SU-DHL-6 (cell line): ENCODE results near the gene EXOC3L4.

Source experiments
- H2AFZ ChIP-seq: fragments of 200-600 bp; sonication (generic); 2 replicates; pipeline ENCODE4 v1.6.1; 2014; ENCODE audit warnings: low read depth, mild to moderate bottlenecking, moderate library complexity, mixed read lengths, antibody characterized with exemption, low read length; ENCODE audit not compliant: severe bottlenecking
- H3F3A ChIP-seq: fragments of 200-600 bp; shearing (Covaris generic); 2 replicates; pipeline ENCODE4 v1.6.0; 2016; ENCODE audit warnings: antibody characterized with exemption, mild to moderate bottlenecking; ENCODE audit not compliant: insufficient read depth
- H3K27ac ChIP-seq: fragments of 200-600 bp; sonication (generic); 2 replicates; pipeline ENCODE4 v1.5.1; 2016; ENCODE audit warnings: low read depth, mild to moderate bottlenecking, low read length, moderate library complexity, mixed read lengths
- H3K27me3 ChIP-seq: fragments of 200-600 bp; sonication (generic), shearing (Covaris generic); 2 replicates; pipeline ENCODE4 v1.6.0; 2014; ENCODE audit warnings: mild to moderate bottlenecking, low read length
- H3K36me3 ChIP-seq: fragments of 200-600 bp; sonication (generic); 2 replicates; pipeline ENCODE4 v1.6.1; 2014; ENCODE audit warnings: mild to moderate bottlenecking, low read length, mixed read lengths
- H3K4me2 ChIP-seq: fragments of 300-600, 200-600 bp; shearing (Covaris generic), sonication (generic); 2 replicates; pipeline ENCODE4 v1.6.0; 2014; ENCODE audit warnings: low read length, low read depth, mild to moderate bottlenecking; ENCODE audit not compliant: poor library complexity, severe bottlenecking
- H3K4me3 ChIP-seq: fragments of 200-600 bp; sonication (generic); 2 replicates; pipeline ENCODE4 v1.5.1; 2014; ENCODE audit warnings: antibody characterized with exemption, low read length, mild to moderate bottlenecking, mixed read lengths; ENCODE audit not compliant: insufficient read depth, poor library complexity, severe bottlenecking
- H3K79me2 ChIP-seq: fragments of 200-600 bp; sonication (generic); 2 replicates; pipeline ENCODE4 v1.6.1; 2014; ENCODE audit warnings: mild to moderate bottlenecking, low read length, moderate library complexity; ENCODE audit not compliant: insufficient read depth
- H3K9ac ChIP-seq: fragments of 200-600 bp; sonication (generic); 2 replicates; pipeline ENCODE4 v1.7.0; 2014; ENCODE audit warnings: mild to moderate bottlenecking, low read length
- H3K9me2 ChIP-seq: fragments of 200-600 bp; sonication (generic); replicated peaks from 2 replicates; pipeline ENCODE4 v1.6.1; 2014; ENCODE audit warnings: low read length; ENCODE audit not compliant: insufficient read depth
- H3K9me3 ChIP-seq: fragments of 200-600 bp; sonication (generic); 2 replicates; pipeline ENCODE4 v1.6.1; 2014; ENCODE audit warnings: low read length, mixed read lengths; ENCODE audit not compliant: insufficient read depth
- H4K20me1 ChIP-seq: fragments of 200-600 bp; sonication (generic); 2 replicates; pipeline ENCODE4 v1.6.1; 2014; ENCODE audit warnings: low read depth, mild to moderate bottlenecking, antibody characterized with exemption, low read length, moderate library complexity, mixed read lengths
- EZH2phosphoT487 ChIP-seq: fragments of 200-600 bp; sonication (generic), shearing (Covaris generic); conservative IDR thresholded peaks from 2 replicates; pipeline ENCODE4 v1.6.1; 2018; ENCODE audit warnings: mild to moderate bottlenecking, antibody characterized with exemption, low read length, moderate library complexity, mixed read lengths
- TF ChIP-seq, protein P1 (sequence below): fragments of 200-600 bp; sonication (generic); IDR thresholded peaks from one replicate; pipeline ENCODE4 v1.5.1; 2017; ENCODE audit warnings: antibody characterized with exemption, mild to moderate bottlenecking, low read length, moderate library complexity; ENCODE audit not compliant: insufficient read depth, poor library complexity, severe bottlenecking

The EXOC3L4 gene

DNA sequence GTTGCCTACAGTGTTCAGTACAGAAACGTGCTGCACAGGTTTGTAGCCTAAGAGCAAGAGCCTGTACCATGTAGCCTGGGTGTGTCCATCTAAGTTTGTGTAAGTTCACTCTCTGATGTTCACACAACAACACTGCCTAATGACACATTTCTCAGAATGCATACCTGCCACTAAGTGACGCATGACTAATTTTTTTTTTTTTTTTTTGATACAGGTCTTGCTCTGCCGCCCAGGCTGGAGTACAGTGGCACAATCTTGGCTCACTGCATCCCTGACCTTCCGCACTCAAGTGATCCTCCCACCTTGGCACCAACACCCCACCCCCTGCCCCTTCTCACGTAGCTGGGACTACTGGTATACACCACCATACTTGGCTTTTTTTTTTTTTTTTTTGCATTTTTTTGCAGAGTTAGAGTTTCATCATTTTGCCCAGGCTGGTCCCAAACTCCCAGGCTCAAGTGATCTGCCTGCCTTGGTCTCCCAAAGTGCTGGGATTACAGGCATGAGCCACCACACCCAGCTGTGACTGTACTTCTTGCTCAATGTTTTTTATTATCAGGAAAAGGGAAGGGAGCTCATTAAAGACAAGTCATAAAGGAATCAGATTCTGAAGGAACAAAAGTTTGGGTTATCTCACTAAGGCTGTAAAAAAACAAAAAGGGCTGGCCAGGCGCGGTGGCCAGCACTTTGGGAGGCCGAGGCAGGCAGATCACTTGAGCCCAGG, 27.1 kb upstream of the EXOC3L4 start:
- no peaks in the 10 kb centered on the region for H3F3A ChIP-seq
- H3K9ac ChIP-seq: no peak overlapping the region
- no peaks in the 10 kb centered on the region for H3K9me3 ChIP-seq
- TF ChIP-seq, protein P1, sequence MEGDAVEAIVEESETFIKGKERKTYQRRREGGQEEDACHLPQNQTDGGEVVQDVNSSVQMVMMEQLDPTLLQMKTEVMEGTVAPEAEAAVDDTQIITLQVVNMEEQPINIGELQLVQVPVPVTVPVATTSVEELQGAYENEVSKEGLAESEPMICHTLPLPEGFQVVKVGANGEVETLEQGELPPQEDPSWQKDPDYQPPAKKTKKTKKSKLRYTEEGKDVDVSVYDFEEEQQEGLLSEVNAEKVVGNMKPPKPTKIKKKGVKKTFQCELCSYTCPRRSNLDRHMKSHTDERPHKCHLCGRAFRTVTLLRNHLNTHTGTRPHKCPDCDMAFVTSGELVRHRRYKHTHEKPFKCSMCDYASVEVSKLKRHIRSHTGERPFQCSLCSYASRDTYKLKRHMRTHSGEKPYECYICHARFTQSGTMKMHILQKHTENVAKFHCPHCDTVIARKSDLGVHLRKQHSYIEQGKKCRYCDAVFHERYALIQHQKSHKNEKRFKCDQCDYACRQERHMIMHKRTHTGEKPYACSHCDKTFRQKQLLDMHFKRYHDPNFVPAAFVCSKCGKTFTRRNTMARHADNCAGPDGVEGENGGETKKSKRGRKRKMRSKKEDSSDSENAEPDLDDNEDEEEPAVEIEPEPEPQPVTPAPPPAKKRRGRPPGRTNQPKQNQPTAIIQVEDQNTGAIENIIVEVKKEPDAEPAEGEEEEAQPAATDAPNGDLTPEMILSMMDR: no peak
- no peak for TF ChIP-seq EZH2phosphoT487
- H3K4me2 ChIP-seq: no peak overlapping the region
- no peaks in the 10 kb centered on the region for H3K36me3 ChIP-seq
- H3K27ac ChIP-seq: no peak overlapping the region
- no peak overlapping the region for H2AFZ ChIP-seq
- no peaks in the 10 kb centered on the region for H3K27me3 ChIP-seq
- no peaks in the 10 kb centered on the region for H3K79me2 ChIP-seq
- no peak overlapping the region for H3K4me3 ChIP-seq
- no peaks in the 10 kb centered on the region for H4K20me1 ChIP-seq
- no peaks in the 10 kb centered on the region for H3K9me2 ChIP-seq

DNA sequence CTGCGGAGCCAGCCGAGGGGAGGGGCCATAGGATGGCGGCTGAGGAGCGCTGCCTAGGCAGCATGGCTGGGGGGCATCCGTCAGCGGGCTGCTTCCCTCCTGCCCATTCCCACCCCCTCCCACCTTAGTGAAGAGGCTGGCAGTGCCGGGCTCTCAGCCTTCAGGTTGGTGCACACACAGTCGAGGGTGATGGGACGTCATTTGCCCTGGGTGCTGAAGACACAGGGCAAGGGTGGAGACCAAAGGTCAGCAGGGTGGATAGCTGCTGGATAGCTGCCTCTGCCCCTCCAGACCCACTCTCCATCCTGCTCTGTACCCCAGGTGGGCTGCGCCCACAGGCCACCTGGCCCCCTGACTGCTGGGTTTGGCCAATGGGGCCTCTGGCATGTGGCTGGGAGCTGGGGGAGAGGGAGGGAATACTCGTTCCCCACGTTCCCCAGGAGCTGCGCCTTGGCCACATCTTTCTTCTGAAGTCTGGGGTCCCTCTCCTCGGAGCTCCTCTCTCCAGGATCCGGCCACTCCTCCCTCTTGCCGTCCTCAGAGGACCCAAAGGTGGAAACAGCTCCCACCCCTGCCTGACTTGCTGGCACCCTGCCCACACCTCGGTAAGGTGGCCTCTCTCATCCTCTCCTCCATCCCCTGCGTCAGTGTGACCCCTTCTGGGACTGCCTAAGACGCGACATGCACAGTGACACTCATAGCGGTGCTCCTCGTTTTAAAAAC, 26.0 kb upstream of the EXOC3L4 start:
- H3K4me2 ChIP-seq: no peak overlapping the region

DNA sequence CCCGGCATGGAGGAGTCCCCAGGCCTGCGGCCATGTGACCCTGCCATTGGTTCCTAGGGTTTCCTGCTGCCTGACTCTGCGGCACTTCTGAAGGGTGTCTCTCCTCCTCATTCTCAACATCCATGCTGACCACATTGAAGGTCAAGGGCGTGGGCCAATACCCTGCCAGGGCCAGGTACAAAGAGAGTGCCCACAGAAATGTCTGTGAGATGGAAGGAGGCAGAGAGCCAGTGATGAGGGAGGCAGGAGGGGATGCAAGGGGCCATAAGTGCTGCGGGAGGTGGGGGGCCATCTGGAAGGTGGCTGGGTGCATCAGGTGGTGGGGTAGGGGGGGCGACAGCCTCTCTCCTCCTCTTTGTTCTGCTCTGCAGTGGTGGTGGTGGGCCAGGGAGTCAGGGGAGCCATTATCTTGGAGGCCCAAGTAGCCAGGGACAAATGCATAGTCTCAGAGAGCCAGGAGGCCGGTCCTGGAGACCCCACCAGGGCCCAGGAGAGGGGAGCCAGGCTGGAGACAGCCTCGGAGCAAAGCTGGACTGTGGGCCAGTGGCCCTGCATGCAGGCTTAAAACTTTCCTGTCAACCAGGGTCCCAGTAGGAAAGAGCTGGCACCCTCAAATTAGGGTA, 24.2 kb upstream of the EXOC3L4 start:
- H3K4me2 ChIP-seq: no peak overlapping the region

More for the DNA sequence above, 26.0 kb upstream of the EXOC3L4 start:
- H3K9me2 ChIP-seq: no peaks in the 10 kb centered on the region
- H3K27ac ChIP-seq: no peak overlapping the region
- no peaks in the 10 kb centered on the region for H4K20me1 ChIP-seq
- H3K4me3 ChIP-seq: no peak overlapping the region
- H2AFZ ChIP-seq: no peak overlapping the region
- no peaks in the 10 kb centered on the region for H3K27me3 ChIP-seq
- H3K9ac ChIP-seq: no peak overlapping the region
- H3K9me3 ChIP-seq: no peaks in the 10 kb centered on the region
- H3F3A ChIP-seq: no peaks in the 10 kb centered on the region
- no peaks in the 10 kb centered on the region for H3K79me2 ChIP-seq
- TF ChIP-seq, protein P1: no peak
- no peak for TF ChIP-seq EZH2phosphoT487
- no peaks in the 10 kb centered on the region for H3K36me3 ChIP-seq

More for the DNA sequence above, 24.2 kb upstream of the EXOC3L4 start:
- Histone ChIP-seq H2AFZ (no peak overlapping the region), H3K9me2 (no peaks in the 10 kb centered on the region), H3K36me3 (no peaks in the 10 kb centered on the region), H3K27me3 (no peaks in the 10 kb centered on the region), H3K79me2 (no peaks in the 10 kb centered on the region), H3K9ac (no peak overlapping the region), H3K4me3 (no peak overlapping the region), H3K27ac (no peak overlapping the region), H4K20me1 (no peaks in the 10 kb centered on the region), H3K9me3 (no peaks in the 10 kb centered on the region), H3F3A (no peaks in the 10 kb centered on the region)
- no peak for TF ChIP-seq EZH2phosphoT487
